H1 (cell line): ENCODE results near the gene GIMAP7.

Source experiments
- BCL11A ChIP-seq, 2 experiments: IDR thresholded peaks; one replicate each; pipeline ENCODE4 v1.6.1; 2011; ENCODE audit warnings: low read depth in 2 of 2, low read length in 2 of 2, mild to moderate bottlenecking in 2 of 2
- GABPA ChIP-seq: IDR thresholded peaks from 2 replicates; pipeline ENCODE4 v1.6.1; 2011; ENCODE audit warnings: mild to moderate bottlenecking, low read length, moderate library complexity, borderline replicate concordance; ENCODE audit not compliant: insufficient read depth
- KDM1A ChIP-seq: fragments of 200-600, 300-600 bp; sonication (generic); IDR thresholded peaks from 2 replicates; pipeline ENCODE4 v1.7.1; 2016; ENCODE audit warnings: mild to moderate bottlenecking, low read length, borderline replicate concordance
- TF ChIP-seq, protein P1 (sequence below), 3 experiments: IDR thresholded peaks; 1 replicate in 2 of 3; 2 replicates in 1 of 3; pipeline versions ENCODE4 v1.5.1 to v1.6.1; 2011; ENCODE audit warnings: low read length in 3 of 3, mild to moderate bottlenecking in 3 of 3, inconsistent platforms in 2 of 3, low read depth in 1 of 3, moderate library complexity in 1 of 3; ENCODE audit not compliant: insufficient read depth in 1 of 3; ENCODE audit errors: control extremely low read depth in 1 of 3
- TF ChIP-seq, protein P2 (sequence below): IDR thresholded peaks from 2 replicates; pipeline ENCODE4 v1.6.1; 2012; ENCODE audit warnings: low read length, inconsistent platforms

DNA sequence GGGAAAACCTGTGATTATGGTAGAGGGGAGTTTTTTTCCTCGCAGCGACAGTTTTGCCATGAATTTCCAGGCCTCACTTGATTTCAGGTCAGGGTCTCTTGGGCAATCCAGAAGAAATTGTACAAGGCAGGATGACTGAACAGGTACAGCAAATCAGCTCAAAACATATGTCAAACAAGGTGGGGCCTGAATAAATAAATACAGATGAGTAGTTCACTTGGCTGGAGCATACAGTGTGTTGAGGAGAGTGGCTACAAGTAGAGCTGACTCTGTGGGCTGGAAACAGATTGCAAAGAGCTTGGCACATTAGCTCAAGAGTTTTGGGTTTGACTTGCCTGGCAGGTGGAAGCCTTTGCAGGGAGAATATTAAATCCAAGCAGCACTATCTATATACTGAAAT is 49.3 kb upstream of the GIMAP7 start:
- TF ChIP-seq, protein P1, sequence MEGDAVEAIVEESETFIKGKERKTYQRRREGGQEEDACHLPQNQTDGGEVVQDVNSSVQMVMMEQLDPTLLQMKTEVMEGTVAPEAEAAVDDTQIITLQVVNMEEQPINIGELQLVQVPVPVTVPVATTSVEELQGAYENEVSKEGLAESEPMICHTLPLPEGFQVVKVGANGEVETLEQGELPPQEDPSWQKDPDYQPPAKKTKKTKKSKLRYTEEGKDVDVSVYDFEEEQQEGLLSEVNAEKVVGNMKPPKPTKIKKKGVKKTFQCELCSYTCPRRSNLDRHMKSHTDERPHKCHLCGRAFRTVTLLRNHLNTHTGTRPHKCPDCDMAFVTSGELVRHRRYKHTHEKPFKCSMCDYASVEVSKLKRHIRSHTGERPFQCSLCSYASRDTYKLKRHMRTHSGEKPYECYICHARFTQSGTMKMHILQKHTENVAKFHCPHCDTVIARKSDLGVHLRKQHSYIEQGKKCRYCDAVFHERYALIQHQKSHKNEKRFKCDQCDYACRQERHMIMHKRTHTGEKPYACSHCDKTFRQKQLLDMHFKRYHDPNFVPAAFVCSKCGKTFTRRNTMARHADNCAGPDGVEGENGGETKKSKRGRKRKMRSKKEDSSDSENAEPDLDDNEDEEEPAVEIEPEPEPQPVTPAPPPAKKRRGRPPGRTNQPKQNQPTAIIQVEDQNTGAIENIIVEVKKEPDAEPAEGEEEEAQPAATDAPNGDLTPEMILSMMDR (IDR thresholded peaks at IDR 0.05; ENCODE audit: control extremely low read depth in 1 of 3, insufficient read depth in 1 of 3, low read depth in 1 of 3, low read length in 3 of 3) = no peak
- TF ChIP-seq, protein P2, sequence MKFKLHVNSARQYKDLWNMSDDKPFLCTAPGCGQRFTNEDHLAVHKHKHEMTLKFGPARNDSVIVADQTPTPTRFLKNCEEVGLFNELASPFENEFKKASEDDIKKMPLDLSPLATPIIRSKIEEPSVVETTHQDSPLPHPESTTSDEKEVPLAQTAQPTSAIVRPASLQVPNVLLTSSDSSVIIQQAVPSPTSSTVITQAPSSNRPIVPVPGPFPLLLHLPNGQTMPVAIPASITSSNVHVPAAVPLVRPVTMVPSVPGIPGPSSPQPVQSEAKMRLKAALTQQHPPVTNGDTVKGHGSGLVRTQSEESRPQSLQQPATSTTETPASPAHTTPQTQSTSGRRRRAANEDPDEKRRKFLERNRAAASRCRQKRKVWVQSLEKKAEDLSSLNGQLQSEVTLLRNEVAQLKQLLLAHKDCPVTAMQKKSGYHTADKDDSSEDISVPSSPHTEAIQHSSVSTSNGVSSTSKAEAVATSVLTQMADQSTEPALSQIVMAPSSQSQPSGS = no peak
- TF ChIP-seq BCL11A (IDR thresholded peaks at IDR 0.05; ENCODE audit: low read depth in 2 of 2, low read length in 2 of 2) (no peak), GABPA (no peak), KDM1A (no peak)
